ENCODE results near the gene AMOTL1.

The AMOTL1 gene

DNA sequence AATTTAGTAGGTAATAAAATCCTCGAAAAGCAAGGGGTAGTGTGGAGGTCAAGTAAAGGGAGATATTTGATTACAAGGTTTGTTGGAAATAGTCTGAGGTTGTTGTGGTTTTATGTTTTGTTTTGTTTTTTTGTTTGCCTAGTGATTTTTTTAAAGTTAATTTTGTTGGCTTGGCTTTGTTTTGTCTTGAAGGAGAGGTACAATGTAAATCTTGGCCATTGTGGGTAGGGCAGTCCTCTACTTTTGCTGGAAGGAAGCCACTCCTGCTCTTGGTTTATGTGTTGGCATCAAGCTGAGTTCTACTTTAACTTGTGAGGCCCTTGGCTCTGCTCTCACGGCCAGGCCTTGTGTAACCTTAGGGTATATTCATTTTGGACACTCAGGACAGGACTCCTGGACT lies 3.2 kb downstream of the AMOTL1 start:
- TF ChIP-seq ZFX (IDR thresholded peaks at IDR 0.05; ENCODE audit: borderline replicate concordance): no peak
- no peak for TF ChIP-seq CTCF (IDR thresholded peaks at IDR 0.05)
- H3K27ac ChIP-seq: no peak overlapping the region

DNA sequence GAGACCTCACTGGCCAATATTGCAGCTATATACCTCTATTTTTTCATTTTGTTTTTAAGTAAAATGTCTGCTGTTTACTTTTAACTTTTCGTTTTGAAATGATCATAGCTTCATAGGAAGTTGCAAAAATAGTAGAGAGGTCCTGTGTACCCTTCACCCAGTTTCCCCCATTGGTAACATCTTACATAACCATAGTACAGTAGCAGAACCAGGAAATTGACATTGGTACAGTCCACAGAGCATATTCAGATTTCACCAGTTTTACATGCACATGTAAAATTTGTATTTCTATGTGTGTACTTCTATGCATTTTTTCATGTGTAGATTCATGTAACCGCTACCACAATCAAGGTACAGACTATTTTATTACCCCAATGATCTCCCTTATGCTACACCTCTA lies 3.8 kb downstream of the AMOTL1 start:
- no peak overlapping the region for H3K27ac ChIP-seq

GRCh38 chr11:94773842-94774241 lies 5.7 kb downstream of the AMOTL1 start:
- H3K27ac ChIP-seq: no peak overlapping the region
- TF ChIP-seq ZFX (IDR thresholded peaks at IDR 0.05; ENCODE audit: borderline replicate concordance) (no peak), CTCF (IDR thresholded peaks at IDR 0.05) (no peak)

More for the DNA sequence above, 3.8 kb downstream of the AMOTL1 start:
- TF ChIP-seq ZFX (IDR thresholded peaks at IDR 0.05; ENCODE audit: borderline replicate concordance): no peak
- no peak for TF ChIP-seq CTCF (IDR thresholded peaks at IDR 0.05)

- no peak overlapping the region for H3K27ac ChIP-seq
- TF ChIP-seq CTCF (IDR thresholded peaks at IDR 0.05): no peak
- TF ChIP-seq ZFX (IDR thresholded peaks at IDR 0.05; ENCODE audit: borderline replicate concordance): no peak
These were observed 6.2 kb downstream of the AMOTL1 start for GRCh38 chr11:94774345-94774744.

DNA sequence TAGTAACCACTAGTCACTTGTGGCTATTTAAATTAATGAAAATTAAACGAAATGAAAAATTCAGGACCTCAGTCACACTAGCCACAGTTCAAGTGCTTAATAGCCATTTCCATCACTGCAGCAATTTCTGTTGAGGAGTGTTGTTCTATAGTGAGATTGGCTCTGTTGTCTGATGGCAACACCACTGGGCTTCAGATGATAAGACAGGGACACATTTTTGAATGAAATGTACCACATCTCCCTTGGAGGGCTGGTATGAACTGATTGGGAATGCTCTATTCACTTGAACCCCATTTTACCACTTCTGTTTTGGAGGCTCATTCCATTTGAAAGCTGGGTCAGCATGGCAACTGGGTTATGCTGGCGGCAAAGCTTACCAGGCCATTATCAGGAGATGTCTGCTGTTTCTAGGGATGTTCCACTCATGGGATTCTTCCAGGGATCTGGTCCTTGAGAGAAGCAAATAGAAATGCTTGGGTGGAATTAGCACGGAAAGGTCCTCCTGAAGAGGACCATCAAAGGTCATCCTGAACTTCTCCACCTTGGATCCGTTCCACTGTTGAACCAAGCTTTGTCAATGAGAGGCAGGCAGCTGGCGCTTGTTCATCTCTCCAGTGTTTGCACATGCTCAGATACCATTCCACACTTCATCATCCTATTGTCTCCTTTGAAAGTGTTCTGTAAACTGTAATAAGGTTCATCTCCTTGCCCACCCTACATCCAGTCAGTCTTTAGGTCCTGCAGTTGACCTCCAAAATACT lies 7.6 kb downstream of the AMOTL1 start:
- H3K27ac ChIP-seq: no peak overlapping the region
- TF ChIP-seq CTCF (IDR thresholded peaks at IDR 0.05) (no peak), ZFX (IDR thresholded peaks at IDR 0.05; ENCODE audit: borderline replicate concordance) (no peak)

GRCh38 chr11:94776351-94777321 lies 8.5 kb downstream of the AMOTL1 start:
- H3K27ac ChIP-seq: no peak overlapping the region

More at GRCh38 chr11:94776351-94777321, 8.5 kb downstream of the AMOTL1 start:
- TF ChIP-seq ZFX (IDR thresholded peaks at IDR 0.05; ENCODE audit: borderline replicate concordance) (no peak), CTCF (IDR thresholded peaks at IDR 0.05) (no peak)
